RWPE2 (cell line): Measurements from ENCODE around the gene ZBTB43.
"Not testable (repeated sequence)": the region's sequence is repeated elsewhere in the genome, so short reads cannot be mapped to it uniquely, and the experiment has no call there.

Source experiments
- ATAC-seq: fragments of 200-7000 bp; cut with Tn5 transposase; 3 replicates; pipeline ENCODE4 v1.9.1; 2021; ENCODE audit warnings: low read depth
- DNase-seq: peaks from one replicate; pipeline ENCODE4 v3.0.0-alpha.2; 2020; ENCODE audit warnings: low spot score
- H3K27ac ChIP-seq: fragments of 450-650 bp; 2 replicates; pipeline ENCODE4 v1.5.1; 2017; ENCODE audit warnings: mild to moderate bottlenecking; ENCODE audit not compliant: poor library complexity, severe bottlenecking
- H3K27me3 ChIP-seq: fragments of 250-450 bp; sonication (Bioruptor Pico); 2 replicates; pipeline ENCODE4 v1.5.1; 2021; ENCODE audit warnings: mild to moderate bottlenecking, moderate library complexity; ENCODE audit not compliant: insufficient read depth, poor library complexity, severe bottlenecking
- H3K36me3 ChIP-seq: fragments of 250-450 bp; sonication (Bioruptor Pico); 2 replicates; pipeline ENCODE4 v1.5.1; 2020; ENCODE audit warnings: low read depth, mild to moderate bottlenecking, moderate library complexity
- H3K4me1 ChIP-seq: fragments of 250-450 bp; sonication (Bioruptor Pico); 2 replicates; pipeline ENCODE4 v1.5.1; 2021; ENCODE audit warnings: mild to moderate bottlenecking, moderate library complexity; ENCODE audit not compliant: insufficient read depth, poor library complexity, severe bottlenecking
- H3K4me3 ChIP-seq: fragments of 250-450 bp; sonication (Bioruptor Pico); 2 replicates; pipeline ENCODE4 v1.5.1; 2021; ENCODE audit warnings: mild to moderate bottlenecking, moderate library complexity; ENCODE audit not compliant: severe bottlenecking
- H3K9me3 ChIP-seq: fragments of 250-450 bp; sonication (Bioruptor Pico); 2 replicates; pipeline ENCODE4 v1.5.1; 2021; ENCODE audit warnings: mild to moderate bottlenecking, moderate library complexity; ENCODE audit not compliant: severe bottlenecking
- TF ChIP-seq, protein P1 (sequence below): fragments of 450-650 bp; IDR thresholded peaks from one replicate; pipeline ENCODE4 v1.5.1; 2017; ENCODE audit warnings: mild to moderate bottlenecking, moderate library complexity; ENCODE audit not compliant: poor library complexity, severe bottlenecking

Gene ZBTB43

DNA sequence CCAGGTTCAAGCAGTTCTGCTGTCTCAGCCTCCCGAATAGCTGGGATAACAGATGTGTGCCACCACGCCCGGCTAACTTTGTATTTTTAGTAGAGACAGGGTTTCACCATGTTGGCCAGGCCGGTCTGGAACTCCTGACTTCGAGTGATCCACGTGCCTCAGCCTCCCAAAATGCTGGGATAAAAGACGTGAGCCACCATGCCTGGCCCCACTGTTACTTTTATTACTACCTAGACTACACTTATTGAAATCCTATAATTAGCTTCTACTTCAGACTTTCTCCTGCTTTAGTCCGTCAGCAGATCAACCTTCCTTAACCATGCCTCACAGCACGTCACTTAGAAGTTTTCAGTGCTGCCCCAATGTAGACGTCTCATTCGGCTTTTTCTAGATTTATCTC, 8.2 kb downstream of the ZBTB43 start:
- Histone ChIP-seq H3K27me3 (no peaks in the 10 kb centered on the region), H3K36me3 (peaks cover 71% of the 10 kb centered on the region), H3K27ac (no peak overlapping the region), H3K4me3 (no peak overlapping the region), H3K9me3 (peaks cover 4% of the 10 kb centered on the region), H3K4me1 (peaks cover 11% of the 10 kb centered on the region)
- ATAC-seq (no peak), DNase-seq (no peak)
- TF ChIP-seq, protein P1, sequence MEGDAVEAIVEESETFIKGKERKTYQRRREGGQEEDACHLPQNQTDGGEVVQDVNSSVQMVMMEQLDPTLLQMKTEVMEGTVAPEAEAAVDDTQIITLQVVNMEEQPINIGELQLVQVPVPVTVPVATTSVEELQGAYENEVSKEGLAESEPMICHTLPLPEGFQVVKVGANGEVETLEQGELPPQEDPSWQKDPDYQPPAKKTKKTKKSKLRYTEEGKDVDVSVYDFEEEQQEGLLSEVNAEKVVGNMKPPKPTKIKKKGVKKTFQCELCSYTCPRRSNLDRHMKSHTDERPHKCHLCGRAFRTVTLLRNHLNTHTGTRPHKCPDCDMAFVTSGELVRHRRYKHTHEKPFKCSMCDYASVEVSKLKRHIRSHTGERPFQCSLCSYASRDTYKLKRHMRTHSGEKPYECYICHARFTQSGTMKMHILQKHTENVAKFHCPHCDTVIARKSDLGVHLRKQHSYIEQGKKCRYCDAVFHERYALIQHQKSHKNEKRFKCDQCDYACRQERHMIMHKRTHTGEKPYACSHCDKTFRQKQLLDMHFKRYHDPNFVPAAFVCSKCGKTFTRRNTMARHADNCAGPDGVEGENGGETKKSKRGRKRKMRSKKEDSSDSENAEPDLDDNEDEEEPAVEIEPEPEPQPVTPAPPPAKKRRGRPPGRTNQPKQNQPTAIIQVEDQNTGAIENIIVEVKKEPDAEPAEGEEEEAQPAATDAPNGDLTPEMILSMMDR: no peak

DNA sequence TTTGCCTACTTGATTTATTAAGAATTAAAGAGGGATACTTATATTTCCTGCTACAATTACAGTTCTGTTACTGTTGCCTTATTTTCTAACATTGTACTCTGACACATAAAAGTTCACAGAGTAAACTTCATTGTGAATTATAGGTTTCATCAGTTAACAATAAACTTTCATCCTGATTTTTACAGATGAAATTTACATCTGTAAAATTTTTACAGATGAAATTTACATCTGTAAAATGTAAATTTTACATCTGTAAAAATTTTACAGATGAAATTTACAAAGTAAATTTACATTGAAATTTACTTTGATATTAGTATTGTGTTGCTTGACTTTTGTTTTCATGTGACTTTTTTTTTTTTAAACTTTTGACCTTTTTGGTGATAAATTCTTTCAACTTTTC, 9.3 kb downstream of the ZBTB43 start:
- Histone ChIP-seq H3K27ac (no peak overlapping the region), H3K4me3 (no peak overlapping the region), H3K27me3 (no peaks in the 10 kb centered on the region), H3K9me3 (peaks cover 11% of the 10 kb centered on the region), H3K36me3 (peaks cover 71% of the 10 kb centered on the region), H3K4me1 (peaks cover 5% of the 10 kb centered on the region)
- ATAC-seq (no peak), DNase-seq (no peak)
- TF ChIP-seq, protein P1: no peak

GRCh38 chr9:126817615-126818014, 12.8 kb downstream of the ZBTB43 start:
- ATAC-seq, H3K27me3 ChIP-seq, H3K27ac ChIP-seq, H3K4me1 ChIP-seq, DNase-seq, H3K4me3 ChIP-seq: not testable (repeated sequence)
- Histone ChIP-seq H3K9me3 (peaks cover 15% of the 10 kb centered on the region), H3K36me3 (peaks cover 54% of the 10 kb centered on the region)

GRCh38 chr9:126818482-126818881, 13.6 kb downstream of the ZBTB43 start:
- Histone ChIP-seq H3K9me3 (peaks cover 15% of the 10 kb centered on the region), H3K27ac (no peak overlapping the region), H3K4me1 (no peaks in the 10 kb centered on the region), H3K4me3 (no peak overlapping the region), H3K27me3 (no peaks in the 10 kb centered on the region), H3K36me3 (peaks cover 54% of the 10 kb centered on the region)
- no peak for DNase-seq
- TF ChIP-seq, protein P1: no peak
- ATAC-seq: no peak

GRCh38 chr9:126819482-126819881, 14.6 kb downstream of the ZBTB43 start:
- H3K9me3 ChIP-seq: peaks cover 15% of the 10 kb centered on the region
- TF ChIP-seq, protein P1: no peak
- no peaks in the 10 kb centered on the region for H3K4me1 ChIP-seq
- H3K27ac ChIP-seq: no peak overlapping the region
- H3K4me3 ChIP-seq: no peak overlapping the region
- H3K27me3 ChIP-seq: no peaks in the 10 kb centered on the region
- ATAC-seq (no peak), DNase-seq (no peak)
- H3K36me3 ChIP-seq: peaks cover 49% of the 10 kb centered on the region
